Measurements from ENCODE around the gene COL5A1. TPM values are rescaled to one million over a fixed set of nuclear protein-coding genes. Genes with fewer than 3 reads are reported as not detected.
A peak's percentile ranks its signal among the peaks of the same experiment; 100 is the strongest.

COL5A1 gene
- total RNA-seq, 1 donor, result 188 TPM

- DNase-seq (ENCODE audit: low read depth), result no peak
- H3K4me3 ChIP-seq (ENCODE audit: low read depth, low read length), result no peak overlapping the region
- TF ChIP-seq CTCF (IDR thresholded peaks at IDR 0.05; ENCODE audit: insufficient read depth, low read length), result no peak
These were observed 92.1 kb downstream of the COL5A1 start for GRCh38 chr9:134733480-134734232.

- no peak overlapping the region for H3K4me3 ChIP-seq (ENCODE audit: low read depth, low read length)
- peak; percentile 86 for DNase-seq (ENCODE audit: low read depth)
These were observed 92.7 kb downstream of the COL5A1 start for GRCh38 chr9:134734270-134734669.

GRCh38 chr9:134735441-134736175 lies 94.0 kb downstream of the COL5A1 start:
- no peak for TF ChIP-seq CTCF (IDR thresholded peaks at IDR 0.05; ENCODE audit: insufficient read depth, low read length)
- H3K4me3 ChIP-seq (ENCODE audit: low read depth, low read length), result no peak overlapping the region
- peak; percentile 43 for DNase-seq (ENCODE audit: low read depth)

More at GRCh38 chr9:134734270-134734669, 92.7 kb downstream of the COL5A1 start:
- TF ChIP-seq CTCF (IDR thresholded peaks at IDR 0.05; ENCODE audit: insufficient read depth, low read length), result no peak

GRCh38 chr9:134736791-134737497 lies 95.3 kb downstream of the COL5A1 start:
- no peak for TF ChIP-seq CTCF (IDR thresholded peaks at IDR 0.05; ENCODE audit: insufficient read depth, low read length)
- H3K4me3 ChIP-seq (ENCODE audit: low read depth, low read length), result no peak overlapping the region
- DNase-seq (ENCODE audit: low read depth), result no peak

- H3K4me3 ChIP-seq (ENCODE audit: low read depth, low read length), result no peak overlapping the region
- TF ChIP-seq CTCF (IDR thresholded peaks at IDR 0.05; ENCODE audit: insufficient read depth, low read length), result no peak
- DNase-seq (ENCODE audit: low read depth), result no peak
These were observed 96.4 kb downstream of the COL5A1 start for GRCh38 chr9:134737842-134738580.
